HepG2 (cell line): Measurements from ENCODE around the gene EIF4G3.

ENCODE experiments used
- BCLAF1 ChIP-seq: fragments of 450-650 bp; IDR thresholded peaks from 2 replicates; pipeline ENCODE4 v1.6.1; 2017; ENCODE audit warnings: mild to moderate bottlenecking
- CTCF ChIP-seq: sonication (generic); formaldehyde crosslinking; IDR thresholded peaks from 2 replicates; pipeline ENCODE4 v1.5.0; 2020; ENCODE audit warnings: mild to moderate bottlenecking, missing genetic modification reagents, moderate library complexity
- ERF ChIP-seq: IDR thresholded peaks from 2 replicates; pipeline ENCODE4 v1.6.1; 2018; ENCODE audit warnings: missing biosample characterization, missing genetic modification reagents
- GATAD1 ChIP-seq: IDR thresholded peaks from 2 replicates; pipeline ENCODE4 v1.6.1; 2016; ENCODE audit warnings: missing genetic modification reagents, missing compliant biosample characterization
- POLR2A ChIP-seq, 2 experiments: IDR thresholded peaks; 2 replicates each; pipeline ENCODE4 v1.6.1; 2011; ENCODE audit warnings: low read depth in 2 of 2, low read length in 2 of 2, mild to moderate bottlenecking in 1 of 2, moderate library complexity in 1 of 2; ENCODE audit not compliant: insufficient read depth in 1 of 2
- PREB ChIP-seq: sonication (generic); formaldehyde crosslinking; IDR thresholded peaks from 2 replicates; pipeline ENCODE4 v1.4.0; 2020; ENCODE audit warnings: missing genetic modification reagents
- SMARCC2 ChIP-seq: fragments of 450-650 bp; IDR thresholded peaks from 2 replicates; pipeline ENCODE4 v1.6.1; 2017; ENCODE audit warnings: antibody characterized with exemption, mild to moderate bottlenecking
- SP2 ChIP-seq: sonication (generic); formaldehyde crosslinking; IDR thresholded peaks from 2 replicates; pipeline ENCODE4 v1.5.1; 2020; ENCODE audit warnings: mild to moderate bottlenecking, missing genetic modification reagents
- TBP ChIP-seq: sonication (generic); formaldehyde crosslinking; IDR thresholded peaks from 2 replicates; pipeline ENCODE4 v1.5.0; 2020; ENCODE audit warnings: missing genetic modification reagents
- ZBTB2 ChIP-seq: sonication (generic); formaldehyde crosslinking; IDR thresholded peaks from 2 replicates; pipeline ENCODE4 v1.8.0; 2022; ENCODE audit warnings: low read depth, missing genetic modification reagents
- ZMYM4 ChIP-seq: sonication (generic); formaldehyde crosslinking; IDR thresholded peaks from 2 replicates; pipeline ENCODE4 v1.8.1; 2023; ENCODE audit warnings: mild to moderate bottlenecking, missing genetic modification reagents
- ZNF558 ChIP-seq: sonication (generic); formaldehyde crosslinking; IDR thresholded peaks from 2 replicates; pipeline ENCODE4 v1.9.0; 2022; ENCODE audit warnings: mild to moderate bottlenecking, missing genetic modification reagents, borderline replicate concordance
- ZNF776 ChIP-seq: sonication (generic); formaldehyde crosslinking; IDR thresholded peaks from 2 replicates; pipeline ENCODE4 v1.4.0; 2020; ENCODE audit warnings: mild to moderate bottlenecking, missing genetic modification reagents

GRCh38 chr1:20992322-20993056 is 184.2 kb downstream of the EIF4G3 start:
- TF ChIP-seq ZBTB2 (CRISPR knock-in tag) (no peak), POLR2A (IDR thresholded peaks at IDR 0.05; ENCODE audit: insufficient read depth in 1 of 2, low read depth in 2 of 2, low read length in 2 of 2) (no peak), ZNF558 (CRISPR knock-in tag) (no peak), SMARCC2 (no peak), BCLAF1 (no peak), GATAD1 (CRISPR knock-in tag) (no peak), ERF (no peak), ZNF776 (CRISPR knock-in tag) (no peak), TBP (CRISPR knock-in tag) (no peak), ZMYM4 (no peak), PREB (no peak), SP2 (CRISPR knock-in tag) (no peak), CTCF (CRISPR knock-in tag) (no peak)
